HAP-1 (cell line): Measurements from ENCODE around the gene GRIN3A.
A peak's percentile ranks its signal among the peaks of the same experiment; 100 is the strongest.

ENCODE experiments used
- DNase-seq, 2 experiments: peaks; one replicate each; pipeline ENCODE4 v3.0.0-alpha.2; 2016 to 2020; ENCODE audit warnings: low spot score in 2 of 2
- H3K27me3 ChIP-seq: fragments of 250-450 bp; sonication (Bioruptor Pico); 2 replicates; pipeline ENCODE4 v1.5.1; 2020; ENCODE audit warnings: low read depth, mild to moderate bottlenecking, moderate library complexity
- H3K36me3 ChIP-seq: fragments of 250-450 bp; sonication (Bioruptor Pico); replicated peaks from 2 replicates; pipeline ENCODE4 v1.5.1; 2020; ENCODE audit warnings: mild to moderate bottlenecking
- H3K4me1 ChIP-seq: fragments of 250-450 bp; sonication (Bioruptor Pico); 2 replicates; pipeline ENCODE4 v1.5.1; 2020; ENCODE audit warnings: mild to moderate bottlenecking
- H3K4me3 ChIP-seq: fragments of 250-450 bp; sonication (Bioruptor Pico); 2 replicates; pipeline ENCODE4 v1.5.1; 2020; ENCODE audit warnings: mild to moderate bottlenecking, moderate library complexity
- H3K9me3 ChIP-seq: fragments of 250-450 bp; sonication (Bioruptor Pico); 2 replicates; pipeline ENCODE4 v1.5.1; 2020; ENCODE audit warnings: mild to moderate bottlenecking, moderate library complexity
- in situ Hi-C: fragments of 300-500 bp; cut with MboI; formaldehyde crosslinking; loops from 3 replicates; pipeline ENCODE4 v1.14.3; 2020; ENCODE audit warnings: low sequenced_read_pairs, inconsistent platforms, mixed read lengths

Gene GRIN3A

DNA sequence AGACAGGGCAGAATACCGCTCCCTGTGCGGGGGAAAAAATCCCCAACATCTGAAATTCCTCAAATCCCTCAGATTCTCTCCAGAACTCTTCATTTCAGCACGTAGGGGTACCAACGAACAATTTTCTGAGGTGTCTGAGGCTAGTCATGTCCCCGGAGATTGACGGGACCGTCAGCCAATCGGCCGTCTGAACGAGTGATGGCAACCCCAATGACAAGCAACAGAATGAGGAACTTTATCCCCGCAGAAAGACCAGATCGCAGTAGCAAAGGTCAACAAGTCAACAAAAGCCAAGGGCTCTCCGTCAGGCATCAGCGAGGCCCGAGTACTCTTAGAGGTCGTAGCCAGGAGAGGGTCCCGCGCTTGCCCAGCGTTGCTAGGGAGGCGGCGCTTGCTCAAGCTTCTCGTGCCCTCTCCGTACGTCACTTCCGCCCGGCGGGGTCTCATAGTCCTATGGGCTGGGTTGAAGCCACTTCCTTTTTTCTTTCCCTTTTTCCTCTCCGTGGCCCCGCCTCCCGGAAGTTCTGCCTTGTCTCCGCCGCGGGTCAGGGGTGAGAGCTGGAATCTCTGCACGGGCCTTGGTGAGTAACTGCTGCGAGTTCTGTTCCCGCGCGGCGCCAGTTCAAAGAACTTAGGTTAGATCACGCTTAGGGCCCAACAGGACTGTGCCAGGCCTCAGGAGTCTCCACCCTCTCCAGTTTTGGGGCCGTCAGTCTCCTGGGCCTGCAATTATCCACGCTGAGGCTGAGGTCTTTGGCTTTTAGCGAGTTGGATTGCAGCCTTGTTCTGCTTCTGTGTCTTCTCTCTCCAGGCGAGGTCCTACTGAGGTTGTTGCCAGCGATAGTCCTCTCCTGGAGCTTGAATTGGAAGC, 204.9 kb downstream of the GRIN3A start, which contains the start of gene RNF20:
Gene RNF20 (plus strand): TSS at position 520 of the 871 bp plus-strand sequence. CDS start 1,571 bp downstream, outside the sequence.
- DNase-seq, result peak; percentile 96 to 100
- no peaks in the 10 kb centered on the region for H3K27me3 ChIP-seq
- H3K9me3 ChIP-seq, result no peaks in the 10 kb centered on the region
- H3K4me1 ChIP-seq, result no peaks in the 10 kb centered on the region
- in situ Hi-C loops, result loop anchor here (5.0 kb wide), 1 partner anchor 76 kb away; no protein-coding TSS in a partner anchor
- peak within 1 kb of the TSS; percentile 63 for H3K4me3 ChIP-seq
- peaks cover 14% of the 10 kb centered on the region for H3K36me3 ChIP-seq

DNA sequence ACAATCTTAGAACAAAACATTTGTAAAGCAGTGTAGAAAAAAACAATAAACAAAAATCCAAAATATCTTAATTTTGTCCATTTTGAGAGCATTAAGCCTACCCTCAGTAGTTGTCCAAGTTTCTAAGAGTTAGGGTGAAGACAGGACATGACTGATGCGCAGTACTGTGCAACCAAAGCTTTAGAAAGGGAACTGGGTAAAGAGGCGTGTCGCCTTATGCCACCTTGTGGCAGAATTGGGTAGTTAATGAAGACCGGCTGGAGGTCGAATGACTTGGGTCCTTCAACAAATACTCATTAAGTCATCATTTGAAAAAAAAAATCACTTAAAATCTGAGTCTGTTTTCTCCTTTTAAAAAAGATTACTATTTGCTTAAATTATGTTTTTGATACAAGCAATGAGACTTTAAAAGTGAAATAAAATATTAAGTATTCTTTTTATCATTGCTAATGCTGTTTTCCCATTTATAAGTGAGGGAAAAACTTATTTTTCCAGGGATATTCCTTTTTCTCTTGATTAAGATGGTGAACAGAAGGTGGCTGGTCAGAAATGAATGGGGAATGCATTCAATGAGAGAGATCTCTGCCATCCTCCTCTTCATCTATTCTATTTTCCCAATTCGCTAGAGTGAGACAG, 208.3 kb downstream of the GRIN3A start:
- in situ Hi-C loops, result loop anchor here (5.0 kb wide), 1 partner anchor 73 kb away; no protein-coding TSS in a partner anchor
- no peaks in the 10 kb centered on the region for H3K9me3 ChIP-seq
- no peak overlapping the region for H3K4me3 ChIP-seq
- DNase-seq, result peak; percentile 64 to 76
- H3K4me1 ChIP-seq, result no peaks in the 10 kb centered on the region
- no peaks in the 10 kb centered on the region for H3K36me3 ChIP-seq
- no peaks in the 10 kb centered on the region for H3K27me3 ChIP-seq

DNA sequence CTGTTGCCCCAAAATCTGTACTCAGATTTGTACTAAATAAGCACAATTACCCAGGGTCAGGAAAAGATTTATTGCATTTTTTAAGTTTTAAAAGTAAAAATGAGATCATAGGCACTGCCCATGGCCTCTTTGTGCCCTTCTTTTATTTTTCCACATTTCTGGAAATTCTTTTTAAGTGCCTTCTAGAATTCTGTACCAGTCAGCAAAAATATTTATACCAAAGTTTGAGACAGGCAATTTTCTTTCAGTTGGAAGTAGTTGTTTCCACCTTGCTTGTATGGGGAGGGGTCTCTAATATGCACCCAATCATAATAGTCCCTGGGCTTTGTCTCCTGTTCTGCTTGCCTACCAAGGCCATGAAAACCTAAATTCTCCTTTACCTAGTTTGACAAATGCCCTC, 210.4 kb downstream of the GRIN3A start:
- no peak overlapping the region for H3K4me3 ChIP-seq
- H3K36me3 ChIP-seq, result no peaks in the 10 kb centered on the region
- no peak for DNase-seq
- H3K4me1 ChIP-seq, result no peaks in the 10 kb centered on the region
- no peaks in the 10 kb centered on the region for H3K27me3 ChIP-seq
- in situ Hi-C loops, result no loop called here
- no peaks in the 10 kb centered on the region for H3K9me3 ChIP-seq

DNA sequence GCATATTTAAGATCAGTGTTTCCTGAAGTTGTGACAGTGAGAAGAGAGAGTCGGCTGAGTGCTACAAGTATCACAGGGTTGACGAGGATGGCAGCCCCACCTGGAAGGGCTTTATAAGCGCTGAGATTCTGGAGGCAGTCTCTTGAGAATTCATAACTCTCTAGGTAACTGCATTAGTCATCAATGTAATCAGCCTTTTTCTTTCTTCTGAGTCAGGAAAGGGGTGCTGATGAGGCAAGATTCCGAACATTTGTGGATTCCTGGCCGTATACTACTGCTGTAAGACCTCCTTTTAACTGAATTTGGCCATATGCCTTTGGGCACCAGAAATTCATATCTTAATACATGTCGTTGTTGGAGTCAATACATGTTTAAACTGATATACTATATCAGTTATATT, 211.4 kb downstream of the GRIN3A start:
- Histone ChIP-seq H3K36me3 (no peaks in the 10 kb centered on the region), H3K27me3 (no peaks in the 10 kb centered on the region), H3K9me3 (no peaks in the 10 kb centered on the region), H3K4me1 (no peaks in the 10 kb centered on the region), H3K4me3 (no peak overlapping the region)
- DNase-seq, result no peak
- in situ Hi-C loops, result no loop called here

DNA sequence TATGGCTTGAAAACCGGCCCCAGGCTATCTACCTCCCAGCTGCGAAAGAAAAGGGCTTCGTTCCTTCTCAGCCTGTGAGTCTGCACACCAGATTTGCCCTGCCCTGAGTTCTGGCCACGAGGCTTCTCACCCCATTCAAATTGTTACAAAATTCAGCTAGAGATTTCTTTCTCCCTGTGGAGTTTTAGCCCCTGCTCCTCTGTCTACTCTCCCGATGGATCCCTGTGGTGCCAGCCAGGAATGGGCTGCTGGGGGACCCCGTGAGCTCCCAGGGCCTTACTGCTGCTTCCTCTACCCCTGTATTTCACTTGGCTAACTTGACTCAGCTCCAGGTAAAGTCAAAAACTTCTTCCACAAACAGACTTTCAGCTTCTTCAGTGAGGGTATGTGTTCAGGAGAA, 214.1 kb downstream of the GRIN3A start:
- no peak overlapping the region for H3K4me3 ChIP-seq
- DNase-seq, result no peak
- H3K4me1 ChIP-seq, result no peaks in the 10 kb centered on the region
- no peaks in the 10 kb centered on the region for H3K27me3 ChIP-seq
- H3K36me3 ChIP-seq, result no peaks in the 10 kb centered on the region
- in situ Hi-C loops, result no loop called here
- no peaks in the 10 kb centered on the region for H3K9me3 ChIP-seq
